NCI-H2029 (cell line): ENCODE measurements around the gene NUDT9.
"Not testable (repeated sequence)": the region's sequence is repeated elsewhere in the genome, so short reads cannot be mapped to it uniquely, and the experiment has no call there.

Experiments
- DNase-seq: peaks from one replicate; lab custom pipeline; 2025; lab: John Stamatoyannopoulos, UW

Gene NUDT9

DNA sequence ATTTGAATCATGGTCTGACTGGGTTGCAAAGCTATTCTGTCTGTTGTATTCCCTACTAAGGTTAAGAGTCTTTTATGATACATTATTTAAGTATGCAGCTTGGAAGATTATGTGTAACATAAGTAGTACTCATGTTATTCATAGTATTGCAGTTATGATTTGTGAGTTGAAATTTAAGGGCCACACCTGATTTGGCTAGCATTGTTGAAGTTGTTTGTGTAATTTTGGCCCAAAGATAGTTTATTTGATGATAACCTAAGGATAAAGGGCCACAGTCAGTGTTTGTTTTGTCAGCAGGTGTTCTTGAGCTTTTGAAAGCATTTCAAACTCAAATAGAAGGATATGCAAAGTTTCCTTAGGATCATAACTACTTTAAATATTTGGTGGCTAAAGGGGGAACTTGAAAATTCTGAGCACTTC, 38.9 kb downstream of the NUDT9 start:
- no peak for DNase-seq

DNA sequence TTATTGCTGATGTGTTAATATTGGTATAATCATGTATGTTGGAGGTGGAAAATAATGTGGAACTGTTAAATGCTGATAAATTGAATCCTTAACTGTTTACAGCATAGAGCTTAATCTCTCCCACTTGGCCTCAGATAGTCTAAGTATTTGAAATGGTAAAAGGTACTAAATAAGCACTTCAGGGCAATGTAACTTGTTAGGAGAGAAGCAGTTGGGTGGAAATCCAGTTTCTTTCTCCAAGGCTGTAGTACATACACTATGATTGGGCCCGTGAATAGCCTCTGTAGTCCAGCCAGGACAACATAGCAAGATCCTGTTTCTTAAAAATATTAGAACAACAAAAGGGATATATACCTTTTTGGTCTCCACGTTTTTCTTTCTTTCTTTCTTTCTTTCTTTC, 39.7 kb downstream of the NUDT9 start:
- no peak for DNase-seq

DNA sequence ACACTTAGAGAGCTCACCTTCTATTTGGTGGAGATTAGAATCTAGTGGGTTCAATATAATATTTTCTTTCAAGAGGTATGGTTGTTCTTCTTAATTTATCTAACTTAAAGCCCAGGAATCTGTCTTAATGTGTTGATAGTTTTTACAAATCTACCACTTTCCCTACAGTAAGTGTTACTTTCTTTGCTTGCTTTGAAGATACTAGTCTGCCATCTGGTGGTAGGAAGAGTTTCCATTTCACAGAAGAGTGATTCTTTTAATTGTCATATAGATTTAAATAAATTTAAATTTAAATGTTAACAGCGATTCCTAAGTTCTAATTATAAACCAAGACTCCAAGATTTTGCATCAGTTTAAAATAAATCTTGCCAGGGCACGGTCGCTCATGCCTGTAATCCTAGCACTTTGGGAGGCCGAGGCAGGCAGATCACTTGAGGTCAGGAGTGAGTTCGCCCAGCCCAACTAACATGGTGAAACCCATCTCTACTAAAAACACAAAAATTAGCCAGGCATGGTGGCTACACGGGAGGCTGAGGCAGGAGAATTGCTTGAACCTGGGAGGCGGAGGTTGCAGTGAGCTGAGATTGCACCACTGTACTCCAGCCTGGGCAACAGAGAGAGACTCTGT, 43.5 kb downstream of the NUDT9 start:
- peak; percentile 2 for DNase-seq

DNA sequence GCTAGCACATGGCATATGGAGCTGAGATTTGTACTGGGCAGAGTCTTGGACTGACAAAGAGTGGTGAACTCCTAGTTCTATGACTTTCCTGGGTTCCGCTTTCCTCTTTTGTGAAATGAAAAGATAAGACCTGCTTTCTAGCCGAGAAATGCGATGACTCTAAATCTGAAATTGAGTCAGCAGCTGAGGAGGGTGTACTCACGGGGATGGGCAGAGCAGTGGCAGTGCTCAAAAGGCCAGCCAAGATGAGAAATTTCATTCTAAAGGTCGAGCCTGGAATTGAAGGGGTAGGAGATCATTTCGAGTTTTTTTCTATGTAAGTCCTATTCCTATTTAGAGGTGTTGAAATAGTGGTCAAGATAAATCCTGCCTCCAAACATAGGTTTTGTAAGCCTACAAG, 47.0 kb downstream of the NUDT9 start:
- no peak for DNase-seq

DNA sequence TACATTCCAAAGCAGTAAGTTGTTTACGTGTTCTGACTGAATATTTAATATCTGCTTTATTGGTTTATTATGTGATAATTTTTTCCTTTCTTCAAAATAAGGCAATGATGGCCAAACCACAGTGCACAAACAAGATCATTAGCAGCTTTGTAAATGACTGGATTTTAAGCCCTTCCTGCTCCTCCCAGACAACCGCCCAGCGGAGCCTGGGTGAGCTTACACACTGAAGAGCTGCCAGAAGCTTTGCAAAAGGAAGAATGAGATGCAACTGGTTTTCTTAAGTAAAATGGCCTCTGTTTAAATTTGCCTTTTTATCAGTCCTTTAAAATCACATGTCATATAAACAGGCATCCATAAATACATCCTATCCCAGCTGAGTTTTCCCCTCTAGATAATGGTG, 54.6 kb downstream of the NUDT9 start:
- no peak for DNase-seq

DNA sequence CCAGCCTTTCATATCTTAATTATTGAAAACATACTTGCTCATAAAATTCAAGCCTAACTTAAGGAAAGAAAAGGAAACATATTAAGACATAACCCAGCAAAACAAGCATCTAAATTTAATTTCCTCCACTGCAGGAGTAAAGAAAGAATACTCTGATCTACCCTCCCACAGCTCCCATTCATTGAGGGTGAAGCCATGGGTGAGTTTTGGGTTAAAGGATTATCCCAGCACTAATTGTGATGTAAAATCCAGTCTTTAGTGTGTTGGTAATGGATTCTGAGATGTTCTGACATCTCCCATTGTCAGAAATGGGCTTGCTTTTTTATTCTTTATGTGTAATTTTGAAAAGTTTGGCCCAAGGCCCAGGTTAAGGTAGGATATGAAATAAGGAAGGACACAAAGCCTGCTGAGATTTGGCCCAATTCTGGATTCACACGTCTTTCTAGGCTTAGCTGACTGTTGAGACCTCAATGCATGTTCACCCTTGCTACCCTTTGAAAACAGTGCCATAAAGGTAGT, 56.4 kb downstream of the NUDT9 start:
- no peak for DNase-seq

- DNase-seq: no peak
Observed at GRCh38 chr4:87481377-87481776, 59.0 kb downstream of the NUDT9 start.

DNA sequence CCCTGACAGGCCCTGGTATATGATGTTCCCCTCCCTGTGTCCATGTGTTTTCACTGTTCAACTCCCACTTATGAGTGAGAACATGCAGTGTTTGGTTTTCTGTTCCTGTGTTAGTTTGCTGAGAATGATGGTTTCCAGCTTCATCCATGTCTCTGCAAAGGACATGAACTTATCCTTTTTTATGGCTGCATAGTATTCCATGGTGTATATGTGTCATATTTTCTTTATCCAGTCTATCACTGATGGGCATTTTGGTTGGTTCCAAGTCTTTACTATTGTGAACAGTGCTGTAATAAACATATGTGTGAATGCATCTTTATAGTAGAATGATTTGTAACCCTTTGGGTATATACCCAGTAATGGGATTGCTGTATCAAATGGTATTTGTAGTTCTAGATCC, 60.9 kb downstream of the NUDT9 start:
- not testable (repeated sequence) for DNase-seq

GRCh38 chr4:87488666-87489065, 66.3 kb downstream of the NUDT9 start:
- not testable (repeated sequence) for DNase-seq

DNA sequence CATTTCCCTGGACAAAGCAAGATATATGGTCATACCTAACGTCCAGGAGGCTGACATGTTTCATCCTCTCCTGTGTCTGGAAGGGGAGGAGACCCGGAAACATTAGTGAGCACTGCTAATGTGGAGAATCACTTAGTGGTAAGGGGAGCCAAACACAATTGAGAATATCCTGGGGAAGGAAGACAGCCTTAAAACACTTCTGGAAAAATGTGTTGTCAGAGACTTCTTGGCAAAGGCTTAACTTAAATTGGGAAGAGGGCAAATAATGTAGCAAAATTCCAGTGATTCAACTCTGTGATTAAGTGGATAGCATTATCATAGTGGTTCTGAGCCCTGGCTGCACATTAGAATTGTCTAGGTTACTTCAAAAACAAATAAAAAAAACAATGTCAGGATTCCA, 67.3 kb downstream of the NUDT9 start:
- DNase-seq: no peak

GRCh38 chr4:87490664-87491369, 68.4 kb downstream of the NUDT9 start:
- DNase-seq: no peak

DNA sequence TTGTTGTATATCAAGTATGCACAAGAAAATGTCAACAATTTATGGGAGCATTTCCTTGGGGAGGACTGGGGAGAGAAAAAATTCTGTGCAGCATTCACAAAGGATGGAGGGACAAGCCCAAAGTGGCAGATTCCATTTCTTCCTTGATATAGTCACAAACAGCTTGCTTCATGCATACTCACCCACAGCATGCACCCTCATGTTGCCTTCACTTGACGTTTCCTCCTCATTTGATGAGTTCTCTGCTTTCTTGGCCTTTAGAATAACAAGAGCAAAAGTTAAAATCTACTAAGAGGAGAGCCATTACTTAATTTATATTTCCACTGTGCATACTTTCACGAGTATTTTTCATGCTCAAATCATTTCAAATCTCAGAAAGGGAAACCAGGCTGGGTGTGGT, 69.1 kb downstream of the NUDT9 start:
- no peak for DNase-seq

GRCh38 chr4:87491851-87492250, 69.5 kb downstream of the NUDT9 start:
- not testable (repeated sequence) for DNase-seq

GRCh38 chr4:87493115-87493514, 70.7 kb downstream of the NUDT9 start:
- no peak for DNase-seq

DNA sequence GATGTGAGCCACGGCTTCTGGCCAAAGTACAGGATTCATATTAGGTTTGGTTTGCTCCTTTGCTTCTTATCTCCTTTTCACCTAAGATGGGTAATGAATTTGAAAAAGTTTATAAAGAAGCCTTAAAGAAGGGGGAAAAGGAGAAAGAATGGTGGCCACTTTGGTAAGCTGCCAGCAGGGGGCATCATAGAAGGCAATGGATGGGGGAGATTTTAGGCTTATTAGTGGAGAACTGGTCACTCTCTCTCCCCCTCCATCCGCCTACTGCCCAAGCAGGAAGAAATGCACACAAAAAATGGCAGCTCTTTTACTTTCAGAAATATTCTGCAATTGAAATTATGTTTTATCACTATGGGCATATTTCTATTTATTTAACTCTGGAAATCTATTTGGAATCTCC, 74.8 kb downstream of the NUDT9 start:
- no peak for DNase-seq

DNA sequence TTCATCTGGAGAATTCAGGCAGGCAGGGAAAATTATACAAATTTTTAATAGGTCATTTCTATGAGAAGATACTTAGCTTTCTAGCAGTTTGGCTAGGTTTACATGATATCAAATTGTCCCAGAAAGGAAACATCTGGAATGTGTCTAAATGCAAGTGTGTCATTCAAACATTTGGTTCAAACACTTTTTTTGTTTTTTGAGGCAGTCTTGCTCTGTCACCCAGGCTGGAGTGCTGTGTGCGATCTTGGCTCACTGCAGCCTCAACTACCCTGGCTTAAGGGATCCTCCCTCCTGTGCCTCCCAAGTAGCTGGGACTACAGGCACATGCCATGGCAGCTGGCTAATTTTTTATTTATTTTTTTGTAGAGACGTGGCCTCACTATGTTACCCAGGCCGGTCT, 75.2 kb downstream of the NUDT9 start:
- no peak for DNase-seq

DNA sequence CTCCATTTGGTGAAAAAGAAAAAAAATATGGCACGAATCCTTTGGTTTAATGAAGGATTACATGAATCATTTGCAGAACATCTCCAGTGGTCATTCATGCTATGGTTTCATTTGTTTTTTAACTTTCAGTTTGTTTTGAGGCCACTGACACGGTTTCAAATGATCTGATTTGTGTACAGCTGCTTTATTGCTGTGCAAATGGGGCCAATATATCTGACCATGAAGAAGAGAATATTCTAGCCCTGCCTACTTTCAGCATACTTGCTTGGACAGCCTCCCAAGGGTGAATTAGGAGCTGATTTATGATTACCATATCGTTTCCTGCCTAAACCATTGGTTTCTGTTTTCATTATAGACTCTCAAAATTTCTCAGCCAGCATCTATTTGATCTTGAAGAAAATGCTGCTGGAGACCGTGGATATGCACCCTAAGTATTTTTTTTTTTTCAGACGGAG, 76.1 kb downstream of the NUDT9 start:
- no peak for DNase-seq

- no peak for DNase-seq
Observed at GRCh38 chr4:87499403-87500091, 77.2 kb downstream of the NUDT9 start.

DNA sequence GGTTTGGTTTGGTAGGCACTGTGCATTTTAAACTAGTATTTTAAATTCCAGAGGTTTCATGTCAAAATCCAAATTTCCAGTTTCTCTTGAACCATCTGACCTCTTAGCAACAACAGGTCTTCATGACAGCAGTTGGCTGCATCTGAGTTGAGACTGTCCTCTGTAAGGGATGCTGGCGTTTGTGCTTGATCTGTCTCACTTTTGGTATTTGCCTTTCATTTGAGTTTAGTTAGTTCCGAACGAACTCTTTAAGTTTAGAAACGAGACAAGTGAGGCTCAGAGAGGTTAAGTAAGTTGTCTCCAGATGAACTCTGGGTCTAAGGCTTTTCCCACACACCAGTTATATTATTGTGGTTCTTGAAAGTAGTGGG, 77.7 kb downstream of the NUDT9 start:
- DNase-seq: no peak

DNA sequence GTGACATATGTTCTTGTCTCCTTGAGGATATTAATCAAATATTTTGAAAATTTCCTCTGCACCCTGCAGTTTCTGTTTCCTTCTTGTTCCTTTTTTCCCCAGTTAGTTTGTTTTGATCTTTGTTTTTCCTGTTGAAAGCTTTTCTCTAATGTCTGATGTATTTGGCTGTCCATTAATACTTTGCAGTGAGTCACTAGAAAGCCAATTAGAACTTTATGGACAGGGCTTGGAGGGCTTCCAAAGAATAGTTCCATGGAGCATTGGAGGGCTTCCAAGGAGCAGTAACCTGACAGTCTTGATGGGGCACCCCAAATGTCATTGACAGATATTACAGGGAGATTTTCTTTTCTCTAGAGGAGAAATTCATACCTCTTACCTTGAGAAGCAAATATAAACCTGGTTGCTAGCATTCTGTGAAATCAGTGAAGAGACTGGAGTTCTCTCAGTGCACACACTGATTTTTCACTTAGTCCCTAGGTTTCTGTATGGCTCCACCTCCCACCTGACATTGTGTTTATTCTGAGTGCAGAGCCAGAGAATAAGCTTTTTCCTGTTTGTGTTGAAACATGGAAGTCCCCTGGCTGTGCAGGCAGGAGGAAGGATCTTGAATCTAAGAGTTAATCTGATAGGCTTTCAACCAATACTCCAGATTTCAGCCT, 80.3 kb downstream of the NUDT9 start:
- peak; percentile 22 for DNase-seq

GRCh38 chr4:87505862-87506261, 83.5 kb downstream of the NUDT9 start:
- DNase-seq: no peak

GRCh38 chr4:87506974-87507701, 84.8 kb downstream of the NUDT9 start:
- DNase-seq: no peak
